Colonic mucosa (tissue), 4 donors: ENCODE data around the gene STX3. TPM values are rescaled to one million over a fixed set of nuclear protein-coding genes. Genes with fewer than 3 reads are reported as not detected.

ENCODE experiments used
- DNase-seq: peaks from one replicate; pipeline ENCODE4 v3.0.0-alpha.2; 2020
- H3K27ac ChIP-seq: fragments of 200-600 bp; one replicate; pipeline ENCODE4 v1.8.0; 2021
- H3K27me3 ChIP-seq: fragments of 200-600 bp; one replicate; pipeline ENCODE4 v1.8.0; 2021
- H3K36me3 ChIP-seq: fragments of 200-600 bp; one replicate; pipeline ENCODE4 v1.8.0; 2021
- H3K4me1 ChIP-seq: fragments of 200-600 bp; one replicate; pipeline ENCODE4 v1.8.0; 2021; ENCODE audit warnings: mild to moderate bottlenecking
- H3K4me3 ChIP-seq: fragments of 200-600 bp; one replicate; pipeline ENCODE4 v1.8.0; 2021
- H3K9ac ChIP-seq, 2 donors: one replicate each; pipeline ENCODE4 v1.7.0; 2013; ENCODE audit warnings: control low read depth in 2 of 2, low read depth in 2 of 2, low read length in 2 of 2
- H3K9me3 ChIP-seq: fragments of 200-600 bp; one replicate; pipeline ENCODE4 v1.8.0; 2021
- intact Hi-C: fragments of 100-400 bp; cut with DNase I; formaldehyde crosslinking; loops from one replicate; pipeline ENCODE4 v1.14.1; 2022
- total RNA-seq, 2 donors: library from RNA; stranded (reverse); fragmentation: NEBNext Ultra II Directional in 1 of 2; extraction: Animal tissue kit (Norgen Biotek cat#: 25700) in 1 of 2; gene quantifications; one replicate each; pipeline ENCODE4 v1.2.1, GENCODE V29; 2021
- TF ChIP-seq, protein P1 (sequence below): fragments of 200-600 bp; IDR thresholded peaks from one replicate; pipeline ENCODE4 v1.8.0; 2022; ENCODE audit warnings: antibody characterized with exemption, mild to moderate bottlenecking
- donor health status: healthy.
- donor health status: DM: no; HTN: no; CAD: no.
- donor health status: DM: no; HTN: no; CAD: no.

STX3 gene
- total RNA-seq, 2 donors from 2014 or later, result 45.2 to 70.9 TPM

DNA sequence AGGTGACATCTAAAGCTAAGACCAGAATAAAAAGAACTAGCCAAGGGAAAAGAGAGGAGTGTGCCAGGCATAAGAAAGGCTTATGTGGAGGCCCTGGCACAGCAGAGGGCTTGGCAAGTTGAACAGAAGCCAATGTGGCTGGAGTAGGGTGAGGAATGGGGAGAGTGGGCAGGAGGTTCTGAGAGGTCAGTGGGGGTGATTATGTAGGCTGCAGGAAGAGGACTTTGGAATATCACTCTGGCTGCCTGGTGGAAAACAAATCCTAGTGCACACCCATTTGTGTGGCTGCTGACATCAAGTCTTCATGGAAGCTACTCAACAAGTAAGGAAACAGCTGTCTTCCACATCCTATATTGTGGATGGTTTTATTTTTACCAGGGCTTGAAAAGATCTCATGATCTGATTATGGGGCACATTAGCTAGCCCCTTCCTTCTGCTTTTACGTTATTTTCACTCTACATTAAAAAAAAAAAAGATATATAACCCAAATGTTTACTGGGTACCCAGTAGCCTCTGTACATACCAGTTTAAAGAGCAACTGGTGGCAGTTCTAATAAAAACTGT, 52.0 kb downstream of the STX3 start:
- H3K27ac ChIP-seq, result peak overlapping the region; percentile 25
- no peaks in the 10 kb centered on the region for H3K9me3 ChIP-seq
- no peaks in the 10 kb centered on the region for H3K36me3 ChIP-seq
- intact Hi-C loops, result loop anchor here (10.0 kb wide), 2 partner anchors 132 to 272 kb away; no protein-coding TSS in a partner anchor
- H3K9ac ChIP-seq, result no peak overlapping the region
- H3K4me1 ChIP-seq, result no peaks in the 10 kb centered on the region
- H3K27me3 ChIP-seq, result no peaks in the 10 kb centered on the region
- H3K4me3 ChIP-seq, result no peak overlapping the region
- TF ChIP-seq, protein P1, sequence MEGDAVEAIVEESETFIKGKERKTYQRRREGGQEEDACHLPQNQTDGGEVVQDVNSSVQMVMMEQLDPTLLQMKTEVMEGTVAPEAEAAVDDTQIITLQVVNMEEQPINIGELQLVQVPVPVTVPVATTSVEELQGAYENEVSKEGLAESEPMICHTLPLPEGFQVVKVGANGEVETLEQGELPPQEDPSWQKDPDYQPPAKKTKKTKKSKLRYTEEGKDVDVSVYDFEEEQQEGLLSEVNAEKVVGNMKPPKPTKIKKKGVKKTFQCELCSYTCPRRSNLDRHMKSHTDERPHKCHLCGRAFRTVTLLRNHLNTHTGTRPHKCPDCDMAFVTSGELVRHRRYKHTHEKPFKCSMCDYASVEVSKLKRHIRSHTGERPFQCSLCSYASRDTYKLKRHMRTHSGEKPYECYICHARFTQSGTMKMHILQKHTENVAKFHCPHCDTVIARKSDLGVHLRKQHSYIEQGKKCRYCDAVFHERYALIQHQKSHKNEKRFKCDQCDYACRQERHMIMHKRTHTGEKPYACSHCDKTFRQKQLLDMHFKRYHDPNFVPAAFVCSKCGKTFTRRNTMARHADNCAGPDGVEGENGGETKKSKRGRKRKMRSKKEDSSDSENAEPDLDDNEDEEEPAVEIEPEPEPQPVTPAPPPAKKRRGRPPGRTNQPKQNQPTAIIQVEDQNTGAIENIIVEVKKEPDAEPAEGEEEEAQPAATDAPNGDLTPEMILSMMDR, result no peak
- no peak for DNase-seq

DNA sequence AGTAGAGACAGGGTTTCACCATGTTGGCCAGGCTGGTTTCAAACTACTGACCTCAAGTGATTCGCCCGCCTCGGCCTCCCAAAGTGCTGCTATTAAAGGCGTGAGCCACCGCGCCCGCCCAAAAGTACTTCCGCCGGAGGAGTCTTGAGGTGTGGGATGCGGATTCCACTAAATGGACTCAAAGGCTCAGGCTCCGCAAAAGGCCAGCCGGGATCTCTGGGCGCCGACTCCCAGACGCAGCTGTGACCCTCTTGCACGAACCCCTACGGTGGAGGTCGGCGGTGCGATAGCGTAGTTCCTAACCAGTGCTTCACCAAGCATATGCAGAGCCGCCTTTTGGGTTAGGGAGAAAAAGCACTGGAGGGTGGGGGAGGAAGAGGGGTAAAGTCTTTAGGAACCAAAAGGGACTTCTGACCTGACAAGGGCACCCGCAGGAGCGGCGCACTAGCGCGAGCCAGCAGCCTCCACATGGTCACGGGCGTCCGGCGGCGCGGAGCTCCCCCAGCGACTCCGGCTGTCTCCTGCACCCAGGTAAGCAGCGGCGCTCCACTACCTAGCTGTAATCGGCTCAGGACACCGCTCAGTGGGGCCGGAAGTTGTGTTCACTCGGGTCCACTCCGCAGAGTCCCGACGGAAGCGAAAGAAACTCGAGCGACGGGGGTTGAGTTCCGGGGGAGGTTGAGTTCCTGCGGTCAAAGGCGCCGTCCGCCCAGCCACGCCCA, 55.2 kb downstream of the STX3 start, which contains the start of gene MRPL16:
TSS of gene MRPL16 (minus strand) at position 590 of the 722 bp plus-strand sequence. CDS start at position 470, 120 bp downstream.
- peak; percentile 92 for DNase-seq
- TF ChIP-seq, protein P1, result peak; percentile 17
- no peaks in the 10 kb centered on the region for H3K4me1 ChIP-seq
- H3K9me3 ChIP-seq, result no peaks in the 10 kb centered on the region
- intact Hi-C loops, result no loop called here
- H3K36me3 ChIP-seq, result no peaks in the 10 kb centered on the region
- no peaks in the 10 kb centered on the region for H3K27me3 ChIP-seq
- H3K9ac ChIP-seq, result peak within 1 kb of the TSS; percentile 89 to 91
- H3K27ac ChIP-seq, result peak within 1 kb of the TSS; percentile 81
- peak within 1 kb of the TSS; percentile 59 for H3K4me3 ChIP-seq

DNA sequence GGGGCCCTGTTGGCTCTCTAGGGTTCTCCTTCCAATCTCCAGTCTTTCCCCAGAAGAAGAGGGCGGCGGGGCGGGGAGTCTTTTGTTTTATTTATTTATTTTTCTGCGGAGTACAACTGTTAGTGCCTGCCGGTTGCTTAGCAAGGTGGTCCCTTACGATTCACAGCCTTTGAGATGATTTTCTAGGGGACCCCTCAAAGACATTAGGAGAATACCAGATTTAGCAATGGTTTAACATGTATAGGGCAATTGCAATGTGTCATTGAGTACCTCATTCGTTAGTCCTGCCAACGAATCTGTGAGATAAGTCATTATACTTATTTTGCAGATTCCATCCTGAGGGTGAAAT, 55.7 kb downstream of the STX3 start:
- Histone ChIP-seq H3K9ac (peak overlapping the region in 1 of 2 donors; percentile 89), H3K4me1 (no peaks in the 10 kb centered on the region), H3K27me3 (no peaks in the 10 kb centered on the region), H3K36me3 (no peaks in the 10 kb centered on the region), H3K27ac (peak overlapping the region; percentile 81), H3K9me3 (no peaks in the 10 kb centered on the region), H3K4me3 (peak overlapping the region; percentile 59)
- DNase-seq, result no peak
- intact Hi-C loops, result no loop called here
- TF ChIP-seq, protein P1, result no peak

DNA sequence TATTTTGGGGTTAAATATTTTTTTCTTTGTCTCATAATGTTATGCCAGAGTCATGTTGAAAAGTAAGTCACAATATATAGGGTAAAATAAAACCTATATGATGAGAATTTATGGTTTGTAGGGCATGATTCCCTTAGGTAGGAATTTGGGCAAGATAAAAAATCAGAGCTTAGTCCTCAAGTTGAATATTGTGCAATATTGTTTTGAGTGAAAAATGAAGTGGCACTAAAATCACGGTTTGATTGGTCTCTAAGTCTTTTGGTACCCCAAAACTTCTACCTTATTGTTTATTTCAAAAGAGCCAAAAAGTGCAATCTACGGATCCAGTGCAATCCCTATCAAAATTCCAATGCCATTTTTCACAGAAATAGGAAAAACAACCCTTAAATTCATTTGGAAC, 57.0 kb downstream of the STX3 start:
- H3K4me3 ChIP-seq, result no peak overlapping the region
- DNase-seq, result no peak
- TF ChIP-seq, protein P1, result no peak

DNA sequence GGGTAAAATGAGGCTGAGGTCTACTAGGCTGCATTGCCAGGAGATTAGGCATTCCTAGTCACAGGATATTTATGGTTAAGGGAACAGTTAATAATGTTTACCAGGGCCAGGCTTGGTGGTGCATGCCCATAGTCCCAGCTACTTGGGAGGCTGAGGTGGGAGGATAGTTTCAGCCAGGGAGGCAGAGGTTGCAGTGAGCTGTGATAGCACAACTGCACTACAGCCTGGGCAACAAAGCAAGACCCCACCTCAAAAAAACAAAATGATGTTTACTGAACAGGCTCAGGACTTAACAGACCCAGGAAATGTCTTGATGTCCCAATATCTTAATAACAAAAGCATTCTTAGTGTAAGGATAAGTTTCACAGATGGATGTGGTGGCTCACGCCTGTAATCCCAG, 58.2 kb downstream of the STX3 start:
- Histone ChIP-seq H3K36me3 (no peaks in the 10 kb centered on the region), H3K27me3 (no peaks in the 10 kb centered on the region), H3K9ac (no peak overlapping the region), H3K9me3 (no peaks in the 10 kb centered on the region), H3K4me1 (no peaks in the 10 kb centered on the region), H3K4me3 (no peak overlapping the region), H3K27ac (no peak overlapping the region)
- intact Hi-C loops, result no loop called here
- no peak for DNase-seq
- TF ChIP-seq, protein P1, result no peak

More for the DNA sequence above, 57.0 kb downstream of the STX3 start:
- H3K27ac ChIP-seq, result no peak overlapping the region
- no peaks in the 10 kb centered on the region for H3K27me3 ChIP-seq
- no peaks in the 10 kb centered on the region for H3K4me1 ChIP-seq
- intact Hi-C loops, result no loop called here
- no peak overlapping the region for H3K9ac ChIP-seq
- H3K36me3 ChIP-seq, result no peaks in the 10 kb centered on the region
- no peaks in the 10 kb centered on the region for H3K9me3 ChIP-seq
